Tibial nerve (tissue), 4 donors: ENCODE measurements around the gene KLHL7.

Experiments
- CTCF ChIP-seq, 5 experiments: fragments of 200-600 bp in 3 of 5; fragments of 450-650 bp in 2 of 5; sonication (generic) in 3 of 5; IDR thresholded peaks; one replicate each; pipeline ENCODE4 v1.5.1; 2016 to 2019; ENCODE audit warnings: antibody characterized with exemption in 5 of 5, mild to moderate bottlenecking in 3 of 5, moderate library complexity in 2 of 5
- EP300 ChIP-seq, 2 donors: sonication (generic); formaldehyde crosslinking; IDR thresholded peaks; one replicate each; pipeline ENCODE4 v1.6.1; 2017; ENCODE audit warnings: antibody characterized with exemption in 2 of 2, mild to moderate bottlenecking in 1 of 2

GRCh38 chr7:23135755-23136154 is 30.2 kb downstream of the KLHL7 start:
- no peak for TF ChIP-seq CTCF (IDR thresholded peaks at IDR 0.05)
- TF ChIP-seq EP300 (IDR thresholded peaks at IDR 0.05), result no peak
